RWPE2 (cell line): Measurements from ENCODE around the gene MYADML2.
A peak's percentile ranks its signal among the peaks of the same experiment; 100 is the strongest.

Experiments used
- ATAC-seq: fragments of 200-7000 bp; cut with Tn5 transposase; 3 replicates; pipeline ENCODE4 v1.9.1; 2021; ENCODE audit warnings: low read depth
- DNase-seq: peaks from one replicate; pipeline ENCODE4 v3.0.0-alpha.2; 2020; ENCODE audit warnings: low spot score
- H3K27ac ChIP-seq: fragments of 450-650 bp; 2 replicates; pipeline ENCODE4 v1.5.1; 2017; ENCODE audit warnings: mild to moderate bottlenecking; ENCODE audit not compliant: poor library complexity, severe bottlenecking
- H3K27me3 ChIP-seq: fragments of 250-450 bp; sonication (Bioruptor Pico); 2 replicates; pipeline ENCODE4 v1.5.1; 2021; ENCODE audit warnings: mild to moderate bottlenecking, moderate library complexity; ENCODE audit not compliant: insufficient read depth, poor library complexity, severe bottlenecking
- H3K36me3 ChIP-seq: fragments of 250-450 bp; sonication (Bioruptor Pico); 2 replicates; pipeline ENCODE4 v1.5.1; 2020; ENCODE audit warnings: low read depth, mild to moderate bottlenecking, moderate library complexity
- H3K4me1 ChIP-seq: fragments of 250-450 bp; sonication (Bioruptor Pico); 2 replicates; pipeline ENCODE4 v1.5.1; 2021; ENCODE audit warnings: mild to moderate bottlenecking, moderate library complexity; ENCODE audit not compliant: insufficient read depth, poor library complexity, severe bottlenecking
- H3K4me3 ChIP-seq: fragments of 250-450 bp; sonication (Bioruptor Pico); 2 replicates; pipeline ENCODE4 v1.5.1; 2021; ENCODE audit warnings: mild to moderate bottlenecking, moderate library complexity; ENCODE audit not compliant: severe bottlenecking
- H3K9me3 ChIP-seq: fragments of 250-450 bp; sonication (Bioruptor Pico); 2 replicates; pipeline ENCODE4 v1.5.1; 2021; ENCODE audit warnings: mild to moderate bottlenecking, moderate library complexity; ENCODE audit not compliant: severe bottlenecking
- TF ChIP-seq, protein P1 (sequence below): fragments of 450-650 bp; IDR thresholded peaks from one replicate; pipeline ENCODE4 v1.5.1; 2017; ENCODE audit warnings: mild to moderate bottlenecking, moderate library complexity; ENCODE audit not compliant: poor library complexity, severe bottlenecking

MYADML2 gene

DNA sequence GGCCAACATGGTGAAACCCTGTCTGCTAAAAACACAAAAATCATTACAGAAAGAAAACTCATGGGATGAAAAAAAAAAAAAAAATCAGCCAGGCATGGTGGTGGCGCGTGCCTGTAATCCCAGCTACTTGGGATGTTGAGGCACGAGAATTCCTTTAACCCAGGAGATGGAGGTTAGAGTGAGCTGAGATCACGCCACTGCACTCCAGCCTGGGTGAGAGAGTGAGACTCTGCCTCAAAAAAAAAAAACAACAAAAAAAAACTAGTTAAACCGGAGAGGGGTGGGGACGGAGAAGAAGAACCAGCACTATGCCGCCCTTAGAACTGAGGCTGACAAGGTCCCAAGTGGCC lies 21.3 kb upstream of the MYADML2 start:
- no peak for DNase-seq
- no peak for ATAC-seq
- no peak overlapping the region for H3K4me3 ChIP-seq
- H3K27ac ChIP-seq: no peak overlapping the region
- peaks cover 8% of the 10 kb centered on the region for H3K27me3 ChIP-seq
- H3K36me3 ChIP-seq: no peaks in the 10 kb centered on the region
- TF ChIP-seq, protein P1, sequence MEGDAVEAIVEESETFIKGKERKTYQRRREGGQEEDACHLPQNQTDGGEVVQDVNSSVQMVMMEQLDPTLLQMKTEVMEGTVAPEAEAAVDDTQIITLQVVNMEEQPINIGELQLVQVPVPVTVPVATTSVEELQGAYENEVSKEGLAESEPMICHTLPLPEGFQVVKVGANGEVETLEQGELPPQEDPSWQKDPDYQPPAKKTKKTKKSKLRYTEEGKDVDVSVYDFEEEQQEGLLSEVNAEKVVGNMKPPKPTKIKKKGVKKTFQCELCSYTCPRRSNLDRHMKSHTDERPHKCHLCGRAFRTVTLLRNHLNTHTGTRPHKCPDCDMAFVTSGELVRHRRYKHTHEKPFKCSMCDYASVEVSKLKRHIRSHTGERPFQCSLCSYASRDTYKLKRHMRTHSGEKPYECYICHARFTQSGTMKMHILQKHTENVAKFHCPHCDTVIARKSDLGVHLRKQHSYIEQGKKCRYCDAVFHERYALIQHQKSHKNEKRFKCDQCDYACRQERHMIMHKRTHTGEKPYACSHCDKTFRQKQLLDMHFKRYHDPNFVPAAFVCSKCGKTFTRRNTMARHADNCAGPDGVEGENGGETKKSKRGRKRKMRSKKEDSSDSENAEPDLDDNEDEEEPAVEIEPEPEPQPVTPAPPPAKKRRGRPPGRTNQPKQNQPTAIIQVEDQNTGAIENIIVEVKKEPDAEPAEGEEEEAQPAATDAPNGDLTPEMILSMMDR: no peak
- H3K4me1 ChIP-seq: no peaks in the 10 kb centered on the region
- peaks cover 3% of the 10 kb centered on the region for H3K9me3 ChIP-seq

DNA sequence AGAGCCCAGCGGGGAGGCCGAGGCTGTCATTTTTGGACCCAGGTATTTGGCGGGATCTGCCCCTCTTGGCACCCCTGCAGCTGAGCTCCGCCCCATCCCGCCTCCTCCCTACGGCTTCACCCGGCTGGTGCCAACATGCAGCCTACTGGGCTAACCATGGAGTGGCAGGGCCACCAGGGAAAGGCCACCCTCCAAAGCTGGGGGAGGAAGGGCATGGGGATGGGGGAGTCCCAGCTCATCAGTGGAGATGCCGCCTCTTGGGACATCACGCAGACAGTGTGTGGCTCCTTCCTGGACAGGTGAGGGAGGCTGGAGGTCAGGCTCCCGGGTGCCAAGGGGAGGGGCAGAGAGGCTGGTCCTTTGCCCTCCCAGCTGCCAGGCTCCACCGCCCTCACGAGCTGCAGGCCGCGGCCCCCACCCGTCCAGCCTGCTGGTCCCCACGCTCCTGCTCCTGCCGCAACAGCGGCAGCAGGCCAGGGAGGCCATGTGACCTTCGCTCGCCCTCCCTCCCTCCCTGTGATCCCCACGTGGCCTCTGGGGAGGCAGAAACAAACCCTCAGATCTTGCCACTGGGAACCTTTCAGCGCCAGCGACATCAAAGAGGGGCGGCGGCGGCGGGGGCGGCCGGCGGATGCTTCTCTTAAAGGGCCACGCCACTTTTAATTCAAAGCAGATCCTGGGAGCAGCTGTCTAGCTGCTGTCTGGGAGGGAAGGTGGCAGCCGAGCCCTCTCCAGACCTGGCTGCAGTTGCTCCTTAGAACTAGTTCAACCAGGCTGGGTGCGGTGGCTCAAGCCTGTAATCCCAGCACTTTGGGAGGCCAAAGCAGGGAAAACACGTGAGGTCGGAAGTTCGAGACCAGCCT lies 20.7 kb upstream of the MYADML2 start:
- H3K27me3 ChIP-seq: peaks cover 14% of the 10 kb centered on the region
- H3K36me3 ChIP-seq: no peaks in the 10 kb centered on the region
- H3K9me3 ChIP-seq: peaks cover 2% of the 10 kb centered on the region
- DNase-seq: peak; percentile 56
- TF ChIP-seq, protein P1: no peak
- no peak overlapping the region for H3K27ac ChIP-seq
- no peaks in the 10 kb centered on the region for H3K4me1 ChIP-seq
- peak; percentile 28 for ATAC-seq
- no peak overlapping the region for H3K4me3 ChIP-seq

DNA sequence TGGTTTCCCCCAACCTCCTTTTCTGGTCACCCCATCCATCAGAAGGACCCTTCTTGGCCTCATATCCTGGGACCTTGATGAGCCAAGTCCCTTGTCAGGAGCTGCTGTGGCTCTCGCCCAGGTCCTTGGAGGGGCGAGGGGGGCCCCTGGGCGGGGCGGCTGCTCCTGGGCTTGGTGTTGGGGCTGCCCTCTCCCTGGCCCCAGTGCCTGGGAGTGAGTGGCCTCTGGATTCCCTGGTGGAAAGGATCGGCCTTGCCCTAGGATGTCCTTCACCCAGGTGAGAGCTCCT lies 20.2 kb upstream of the MYADML2 start:
- Histone ChIP-seq H3K36me3 (no peaks in the 10 kb centered on the region), H3K9me3 (no peaks in the 10 kb centered on the region), H3K4me1 (no peaks in the 10 kb centered on the region), H3K27ac (no peak overlapping the region), H3K27me3 (peaks cover 20% of the 10 kb centered on the region), H3K4me3 (no peak overlapping the region)
- DNase-seq: no peak
- no peak for ATAC-seq
- TF ChIP-seq, protein P1: no peak

DNA sequence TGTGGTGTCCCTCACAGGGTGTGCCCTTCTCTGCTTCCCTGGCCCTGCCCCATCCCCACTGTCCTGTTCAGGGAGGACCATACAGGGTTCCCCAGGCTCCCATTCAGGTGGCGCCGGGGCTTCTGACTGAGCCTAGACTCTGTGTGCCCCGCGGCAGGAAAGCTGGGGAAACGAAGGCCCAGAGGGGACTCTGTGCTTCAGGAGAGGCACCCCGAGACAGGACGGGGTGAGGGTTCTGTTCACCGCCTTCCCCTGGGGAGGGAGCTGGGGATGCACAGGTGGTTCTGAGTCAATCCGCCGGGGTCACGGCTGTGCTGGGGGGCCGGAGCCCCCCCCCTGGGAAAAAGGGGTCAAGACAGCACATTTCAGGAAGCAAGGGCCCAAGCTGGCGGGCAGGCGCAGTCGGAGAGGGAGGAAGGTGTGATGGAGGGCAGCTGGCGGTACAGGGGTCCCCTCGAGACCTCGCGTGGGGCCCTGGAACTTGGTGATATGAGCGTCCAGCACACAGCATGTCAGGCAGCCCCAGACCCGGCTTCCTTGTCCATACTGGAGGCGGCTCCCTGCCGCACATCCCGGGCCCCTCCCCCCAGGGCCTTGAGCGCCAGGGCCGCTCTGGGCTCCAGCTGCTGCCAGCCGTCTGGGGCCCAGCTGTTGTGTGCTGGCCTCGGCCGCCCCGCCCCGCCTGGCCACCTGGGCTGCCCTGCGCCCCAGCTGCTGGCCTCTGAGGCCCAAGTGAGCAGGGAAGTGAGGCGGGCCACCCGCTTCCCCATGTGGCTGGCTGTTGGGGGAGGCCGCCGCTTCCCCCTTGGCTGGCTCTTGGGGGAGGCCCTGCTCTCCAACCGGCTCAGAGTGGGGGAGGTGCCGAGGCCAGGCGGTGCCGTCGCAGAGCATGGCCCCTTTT lies 19.6 kb upstream of the MYADML2 start:
- ATAC-seq (no peak), DNase-seq (no peak)
- Histone ChIP-seq H3K4me3 (no peak overlapping the region), H3K9me3 (no peaks in the 10 kb centered on the region), H3K27ac (no peak overlapping the region), H3K4me1 (no peaks in the 10 kb centered on the region), H3K36me3 (no peaks in the 10 kb centered on the region), H3K27me3 (peaks cover 25% of the 10 kb centered on the region)
- TF ChIP-seq, protein P1: no peak
